ENCODE measurements around the gene C6orf89. TPM values are rescaled to one million over a fixed set of nuclear protein-coding genes. Genes with fewer than 3 reads are reported as not detected.
"Not testable (repeated sequence)": the region's sequence is repeated elsewhere in the genome, so short reads cannot be mapped to it uniquely, and the experiment has no call there.

C6orf89 gene
- total RNA-seq, 1 donor from 2014 or later: 54.2 TPM

DNA sequence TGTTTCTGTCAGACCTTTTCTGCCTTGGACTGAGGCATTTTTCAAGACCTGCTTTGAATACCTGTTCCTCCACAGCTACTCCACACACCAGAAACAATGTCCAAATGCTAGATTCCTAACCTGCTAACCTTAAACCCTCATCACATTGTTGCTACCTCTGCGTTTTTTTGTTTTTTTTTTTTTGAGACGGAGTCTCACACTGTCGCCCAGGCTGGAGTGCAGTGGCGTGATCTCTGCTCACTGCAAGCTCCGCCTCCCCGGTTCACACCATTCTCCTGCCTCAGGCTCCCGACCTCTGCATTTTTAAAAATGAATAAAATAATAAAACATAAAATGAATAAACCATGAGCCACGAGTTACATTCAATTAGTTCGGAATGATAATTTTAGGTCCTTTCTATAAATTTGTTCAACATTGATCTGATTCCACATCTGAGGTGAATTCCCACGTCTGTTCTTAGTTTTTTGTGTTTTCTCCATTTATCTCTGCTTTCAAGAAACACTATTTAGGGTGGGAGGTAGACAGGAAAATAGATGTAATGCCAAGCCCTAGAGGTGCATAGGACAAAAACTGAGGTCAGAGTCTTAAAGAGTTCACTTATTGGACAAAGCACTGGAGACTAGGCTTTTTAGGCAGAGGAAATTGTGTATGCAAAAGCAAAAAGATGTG, 1.3 kb downstream of the C6orf89 start:
- intact Hi-C loops (cut with micrococcal nuclease): no loop called here

DNA sequence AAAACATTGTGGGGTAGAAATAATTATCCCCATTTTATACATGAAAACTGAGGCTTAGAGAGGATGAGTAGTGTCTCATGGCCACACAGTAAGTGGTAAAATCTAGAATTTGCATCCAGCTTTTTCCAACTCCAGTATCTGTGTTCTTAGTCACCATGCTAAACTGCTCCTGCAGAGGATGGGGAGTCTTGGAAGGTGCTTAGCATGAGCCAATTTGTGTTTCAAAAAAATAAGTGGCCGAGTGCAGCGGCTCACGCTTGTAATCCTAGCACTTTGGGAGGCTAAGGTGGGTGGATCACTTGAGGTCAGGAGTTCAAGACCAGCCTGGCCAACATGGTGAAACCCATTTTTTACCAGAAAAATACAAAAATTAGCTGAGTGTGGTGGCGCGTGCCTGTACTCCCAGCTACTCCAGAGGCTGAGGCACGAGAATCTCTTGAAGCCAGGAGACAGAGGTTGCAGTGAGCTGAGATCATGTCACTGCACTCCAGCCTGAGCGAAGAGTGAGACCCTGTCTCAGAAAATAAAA, 2.4 kb downstream of the C6orf89 start:
- intact Hi-C loops (cut with micrococcal nuclease): no loop called here

DNA sequence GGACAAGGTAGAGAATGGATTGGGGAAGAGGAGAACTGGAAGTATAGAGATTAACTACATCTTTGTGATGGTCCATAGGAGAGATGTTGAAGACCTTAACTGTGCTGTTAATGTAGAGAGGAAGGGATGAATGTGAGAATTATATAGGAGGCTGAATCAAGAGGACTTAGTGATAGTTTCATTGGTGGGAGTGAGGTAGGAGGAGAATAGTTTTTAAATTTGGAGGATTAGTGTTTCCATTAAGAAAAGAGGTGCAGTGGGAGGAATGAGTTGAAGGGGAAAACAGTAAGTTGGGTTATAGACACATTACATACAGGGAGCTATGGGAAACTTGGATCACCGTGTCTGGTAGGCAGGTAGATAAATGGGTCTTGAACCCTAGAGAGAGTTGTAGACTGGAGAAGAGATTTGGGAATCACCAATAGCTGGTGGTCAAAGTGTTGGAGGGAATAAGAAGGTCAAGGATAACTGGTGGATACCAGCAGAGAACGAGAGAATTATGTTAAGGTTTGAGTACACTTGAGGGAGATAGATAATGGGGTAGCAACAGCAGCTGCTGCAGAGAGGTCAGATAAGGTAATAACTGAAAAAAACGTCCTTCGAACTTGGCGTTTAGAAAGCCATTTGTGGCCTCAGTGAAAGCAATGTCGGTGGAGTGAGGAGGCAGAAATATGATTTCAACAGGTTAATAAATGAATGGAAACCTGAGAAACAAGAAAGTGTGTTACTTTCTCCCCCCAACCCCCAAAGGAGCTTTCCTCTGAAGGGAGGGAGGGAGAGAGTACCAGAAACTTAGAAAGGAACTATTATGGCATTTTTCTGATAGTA, 3.1 kb downstream of the C6orf89 start:
- intact Hi-C loops (cut with micrococcal nuclease): no loop called here

- intact Hi-C loops (cut with micrococcal nuclease): no loop called here
Observed at GRCh38 chr6:36890112-36890663, 4.4 kb downstream of the C6orf89 start.

GRCh38 chr6:36891153-36891552, 5.4 kb downstream of the C6orf89 start:
- intact Hi-C loops (cut with micrococcal nuclease): not testable (repeated sequence)

GRCh38 chr6:36893976-36894932, 8.5 kb downstream of the C6orf89 start:
- intact Hi-C loops (cut with micrococcal nuclease): no loop called here

DNA sequence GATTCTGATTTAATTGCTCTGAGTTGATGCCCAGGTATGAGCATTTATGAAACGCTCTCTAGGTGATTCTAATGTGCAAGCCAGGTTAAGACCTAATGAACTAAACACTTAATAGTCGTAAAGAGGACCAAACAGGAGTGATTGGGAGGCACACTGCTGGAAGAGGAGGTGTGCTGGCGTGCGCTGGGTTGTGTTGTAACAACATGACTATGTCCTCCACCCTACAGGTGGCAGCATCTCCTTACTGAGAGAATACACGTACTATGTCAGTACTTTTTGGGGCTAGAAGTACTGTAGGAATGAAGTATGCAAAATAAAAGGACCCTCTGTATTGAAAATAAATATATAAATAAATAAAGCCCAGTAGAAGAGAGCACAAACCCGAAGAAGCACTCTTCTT, 11.9 kb downstream of the C6orf89 start:
- intact Hi-C loops (cut with micrococcal nuclease): loop anchor here (1.0 kb wide), 2 partner anchors 82 to 121 kb away; no protein-coding TSS in a partner anchor

DNA sequence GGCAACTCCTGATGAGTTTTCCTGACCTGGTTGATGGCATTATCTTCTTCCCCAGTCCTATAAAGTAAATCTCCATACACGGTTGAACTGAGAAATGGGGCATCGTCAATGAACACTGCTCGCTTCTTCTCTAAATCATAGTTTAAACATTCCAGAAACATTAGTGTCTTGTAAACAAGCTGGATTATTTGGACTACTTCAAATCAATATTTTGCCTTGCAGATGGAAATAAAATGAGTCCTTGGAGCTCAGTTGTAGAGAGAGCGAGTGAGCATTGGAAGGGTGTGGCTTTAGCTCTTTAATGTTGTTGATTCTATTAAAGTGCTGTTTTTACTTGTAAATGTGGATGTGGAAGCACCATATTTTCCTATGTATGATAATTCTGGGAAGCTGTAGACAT, 18.4 kb downstream of the C6orf89 start:
- intact Hi-C loops (cut with micrococcal nuclease): no loop called here

DNA sequence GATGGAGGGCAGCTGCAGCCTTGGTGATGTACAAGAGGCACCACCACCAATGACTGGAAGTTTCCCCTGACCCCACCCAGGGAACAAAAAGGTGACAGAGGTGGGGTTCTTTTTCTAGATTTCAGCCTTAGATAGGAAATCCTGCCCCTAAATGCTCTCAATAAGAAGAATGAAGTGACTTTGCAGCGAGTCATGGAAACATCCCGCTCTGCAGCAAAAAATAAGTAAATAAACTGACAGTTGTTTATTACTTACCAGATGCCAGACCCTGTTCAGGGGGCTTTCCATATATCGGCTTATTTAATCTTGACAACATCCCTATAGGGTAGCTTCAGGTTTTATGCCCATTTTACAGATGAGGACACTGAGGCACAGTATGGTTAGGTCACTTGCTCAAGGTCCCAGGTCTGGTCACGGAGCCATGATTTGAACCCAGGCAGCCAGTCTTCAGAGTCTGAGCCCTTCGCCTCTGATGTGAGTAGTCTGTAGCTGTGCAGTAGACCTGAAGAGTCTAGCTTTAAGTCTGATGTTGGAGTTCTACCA, 19.2 kb downstream of the C6orf89 start:
- intact Hi-C loops (cut with micrococcal nuclease): no loop called here

DNA sequence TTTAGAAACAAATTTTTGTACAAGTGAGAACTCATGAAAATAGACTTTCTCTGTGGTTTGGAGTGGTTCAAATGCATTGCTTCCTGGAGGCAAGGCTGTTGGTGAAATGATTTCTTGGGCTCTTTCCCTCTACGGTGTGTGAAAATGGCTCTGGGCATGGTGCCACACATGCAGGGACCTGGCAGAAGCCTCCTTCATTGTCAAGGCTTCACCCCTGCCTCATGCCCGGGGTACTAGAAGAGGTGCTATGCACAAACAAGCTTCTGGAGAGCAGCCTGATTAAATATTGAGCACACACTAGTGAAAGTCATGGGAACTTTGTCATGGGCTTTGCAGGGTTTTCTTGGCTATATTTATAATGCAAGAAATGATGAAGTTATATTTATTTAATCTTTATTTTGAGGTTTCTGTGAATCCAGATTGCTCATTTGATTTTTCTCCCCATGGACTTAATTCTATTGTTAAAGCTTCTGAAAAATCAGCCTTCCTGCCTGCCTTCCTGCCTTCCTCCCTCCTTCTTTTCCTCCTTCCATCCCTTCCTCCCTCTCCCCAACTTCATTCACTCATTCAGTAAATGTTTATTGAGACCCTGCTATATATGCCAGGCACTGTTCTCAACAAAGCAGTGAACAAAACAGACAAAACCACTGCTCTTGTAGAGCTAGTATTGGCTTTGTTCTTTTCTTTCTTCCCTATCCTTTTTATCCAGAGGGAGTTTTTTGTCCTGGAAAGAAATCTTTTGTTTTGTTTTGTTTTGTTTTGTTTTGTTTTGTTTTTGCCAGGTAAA, 21.0 kb downstream of the C6orf89 start:
- intact Hi-C loops (cut with micrococcal nuclease): no loop called here

GRCh38 chr6:36907781-36908180, 22.0 kb downstream of the C6orf89 start:
- intact Hi-C loops (cut with micrococcal nuclease): no loop called here

DNA sequence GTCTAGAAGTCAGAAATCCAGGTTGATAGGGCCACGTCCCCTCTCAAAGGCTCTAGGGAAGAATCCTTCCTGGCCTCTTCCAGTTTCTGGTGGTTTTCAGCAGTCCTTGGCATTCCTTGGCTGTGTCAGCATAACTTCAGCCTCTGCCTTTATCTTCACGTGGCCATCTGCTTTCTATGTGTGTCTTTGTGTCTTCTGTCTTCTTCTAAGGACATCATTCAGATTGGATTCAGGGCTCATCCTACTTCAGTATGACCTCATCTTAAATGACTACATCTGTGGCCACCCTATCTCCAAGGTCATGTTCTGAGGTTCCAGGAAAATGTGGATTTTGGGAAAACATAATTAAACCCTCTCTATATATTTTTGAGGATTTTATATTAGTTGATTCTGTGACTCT, 23.0 kb downstream of the C6orf89 start:
- intact Hi-C loops (cut with micrococcal nuclease): no loop called here

DNA sequence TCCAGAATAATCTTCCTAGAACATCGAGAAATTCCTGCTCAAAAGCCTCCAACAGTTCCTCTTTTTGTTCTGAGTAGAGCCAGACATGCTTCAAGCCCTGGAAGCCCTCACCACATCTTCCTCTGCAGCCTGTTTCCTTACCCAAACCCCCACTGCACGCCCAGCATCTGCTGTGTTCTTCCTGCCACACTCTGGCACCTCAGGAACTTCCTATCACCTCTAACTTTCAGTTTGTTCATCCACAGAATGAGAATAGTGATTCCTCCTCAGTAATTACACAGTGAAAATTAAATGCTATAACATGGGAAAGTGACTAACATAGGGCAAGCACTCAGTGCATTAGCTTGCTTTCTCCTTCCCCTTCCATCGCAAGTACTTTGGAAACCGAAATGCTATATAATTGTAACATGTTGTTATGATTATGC, 26.3 kb downstream of the C6orf89 start:
- intact Hi-C loops (cut with micrococcal nuclease): loop anchor here (1.0 to 5.0 kb wide), 15 partner anchors 12 to 885 kb away; partner anchors contain the start of genes C6orf89, CDKN1A, KCTD20 and MAPK14

DNA sequence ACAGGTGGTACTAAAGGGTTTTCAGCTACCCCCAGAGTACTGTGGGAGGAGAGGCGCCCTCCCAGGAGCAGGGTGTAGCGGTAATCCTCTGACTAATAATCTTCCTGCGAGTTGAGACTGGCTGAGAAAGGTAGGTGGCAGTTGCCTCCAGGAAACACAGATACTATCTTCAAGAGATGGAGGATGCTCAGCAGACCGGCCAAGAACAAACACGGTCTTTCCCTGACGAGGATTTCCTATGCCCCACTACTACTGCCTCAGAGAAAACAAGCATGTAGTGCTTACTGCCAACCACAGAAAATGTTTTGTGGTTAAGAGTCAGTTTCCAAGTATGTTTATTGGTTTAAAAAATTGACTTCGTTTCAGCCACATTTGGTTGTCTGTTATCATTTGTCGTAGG, 26.8 kb downstream of the C6orf89 start:
- intact Hi-C loops (cut with micrococcal nuclease): loop anchor here (1.0 to 5.0 kb wide), 15 partner anchors 12 to 885 kb away; partner anchors contain the start of genes C6orf89, CDKN1A, KCTD20 and MAPK14

GRCh38 chr6:36913082-36913481, 27.3 kb downstream of the C6orf89 start:
- intact Hi-C loops (cut with micrococcal nuclease): loop anchor here (2.0 to 5.0 kb wide), 5 partner anchors 42 to 471 kb away; partner anchors contain the start of genes CDKN1A, KCTD20, PI16 and PIM1

DNA sequence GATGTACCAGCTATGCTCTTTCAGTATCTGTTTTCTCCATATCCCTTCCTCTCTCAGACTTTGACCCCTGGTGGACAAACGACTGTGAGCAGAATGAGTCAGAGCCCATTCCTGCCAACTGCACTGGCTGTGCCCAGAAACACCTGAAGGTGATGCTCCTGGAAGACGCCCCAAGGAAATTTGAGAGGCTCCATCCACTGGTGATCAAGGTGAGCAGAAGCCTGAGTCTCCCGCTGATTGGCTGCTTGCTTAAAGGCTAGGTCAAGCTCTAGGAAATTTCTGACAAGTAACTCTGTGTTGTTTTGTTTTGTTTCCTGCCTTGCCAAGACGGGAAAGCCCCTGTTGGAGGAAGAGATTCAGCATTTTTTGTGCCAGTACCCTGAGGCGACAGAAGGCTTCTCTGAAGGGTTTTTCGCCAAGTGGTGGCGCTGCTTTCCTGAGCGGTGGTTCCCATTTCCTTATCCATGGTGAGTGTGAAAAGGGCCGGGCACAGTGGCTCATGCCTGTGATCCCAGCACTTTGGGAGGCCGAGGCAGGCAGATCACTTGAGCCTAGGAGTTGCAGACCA, 28.6 kb downstream of the C6orf89 start:
- intact Hi-C loops (cut with micrococcal nuclease): loop anchor here (1.0 to 5.0 kb wide), 5 partner anchors 237 to 472 kb away; partner anchors contain the start of genes CDKN1A, KCTD20, PIM1 and PXT1

- intact Hi-C loops (cut with micrococcal nuclease): no loop called here
Observed at GRCh38 chr6:36915599-36915998, 29.8 kb downstream of the C6orf89 start.

DNA sequence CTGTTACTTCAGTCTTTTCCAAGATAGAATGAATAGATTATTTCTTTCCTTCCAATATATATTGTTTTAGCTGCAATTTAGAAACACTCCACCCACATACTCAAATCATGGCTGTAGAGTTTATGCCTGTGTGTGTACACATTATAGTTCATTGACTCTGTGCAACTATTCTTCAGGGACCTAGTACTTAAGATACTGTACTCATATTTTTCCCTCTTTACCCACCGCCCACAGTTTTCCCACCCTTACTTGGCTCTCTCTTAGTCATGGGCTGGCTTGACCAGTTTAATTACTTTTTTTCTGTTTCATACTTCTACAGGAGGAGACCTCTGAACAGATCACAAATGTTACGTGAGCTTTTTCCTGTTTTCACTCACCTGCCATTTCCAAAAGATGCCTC, 30.4 kb downstream of the C6orf89 start:
- intact Hi-C loops (cut with micrococcal nuclease): no loop called here

All from T-helper 1 cell treated with Interleukin-12 subunit alpha and Interleukin-12 subunit beta and Interleukin-4 antibody, amounts not matched to agents 30 ng/mL and 1 ng/mL, for 36 hours (primary cell).